PC-9 (cell line): ENCODE measurements around the gene BAIAP2. TPM values are rescaled to one million over a fixed set of nuclear protein-coding genes. Genes with fewer than 3 reads are reported as not detected.
"Not testable (repeated sequence)": the region's sequence is repeated elsewhere in the genome, so short reads cannot be mapped to it uniquely, and the experiment has no call there.

ENCODE experiments used
- BruUV-seq: library from RNA; stranded (reverse); fragments of 400-500 nt; replicated peaks from 2 replicates; lab custom pipeline; 2021; lab: Mats Ljungman, UMichigan
- CTCF ChIA-PET: fragments of 300-600 bp; sonication (Branson Sonifier 250); formaldehyde crosslinking; loops from one replicate; lab custom pipeline; 2022; ENCODE audit warnings: antibody characterized with exemption; lab: Charles Lee
- POLR2A ChIA-PET: fragments of 300-600 bp; sonication (Branson Sonifier 250); formaldehyde crosslinking; loops from one replicate; lab custom pipeline; 2022; ENCODE audit warnings: antibody characterized with exemption; ENCODE audit not compliant: unreplicated experiment; lab: Charles Lee
- DNase-seq, 2 experiments: peaks; one replicate each; pipeline versions ENCODE4 v3.0.0 to v3.0.0-alpha.2; 2015 to 2022; ENCODE audit warnings: mixed read lengths in 1 of 2
- H2AFZ ChIP-seq: fragments of 200-600 bp; sonication (generic); 2 replicates; pipeline ENCODE4 v1.8.1; 2017; ENCODE audit warnings: antibody characterized with exemption
- H3F3A ChIP-seq: fragments of 200-600 bp; sonication (generic); 2 replicates; pipeline ENCODE4 v1.8.1; 2017; ENCODE audit warnings: antibody characterized with exemption, mild to moderate bottlenecking, low read depth; ENCODE audit not compliant: insufficient read depth
- H3K27ac ChIP-seq: fragments of 200-600 bp; sonication (generic); 2 replicates; pipeline ENCODE4 v1.6.1; 2016; ENCODE audit warnings: mixed run types
- H3K27me3 ChIP-seq: fragments of 200-600 bp; sonication (generic); 2 replicates; pipeline ENCODE4 v1.6.1; 2016; ENCODE audit warnings: low read depth, mixed run types; ENCODE audit not compliant: insufficient read depth
- H3K36me3 ChIP-seq: fragments of 200-600 bp; sonication (generic); 2 replicates; pipeline ENCODE4 v1.6.1; 2016; ENCODE audit warnings: low read depth, mixed run types
- H3K4me1 ChIP-seq: fragments of 200-600 bp; sonication (generic); replicated peaks from 2 replicates; pipeline ENCODE4 v1.6.1; 2016; ENCODE audit warnings: mixed run types; ENCODE audit not compliant: insufficient read depth
- H3K4me2 ChIP-seq: fragments of 200-600 bp; sonication (generic); 2 replicates; pipeline ENCODE4 v1.6.1; 2017; ENCODE audit warnings: mixed run types
- H3K4me3 ChIP-seq: fragments of 200-600 bp; sonication (generic); 2 replicates; pipeline ENCODE4 v1.6.1; 2016; ENCODE audit warnings: mixed run types
- H3K79me2 ChIP-seq: fragments of 200-600 bp; sonication (generic); 2 replicates; pipeline ENCODE4 v1.6.1; 2017; ENCODE audit warnings: low read depth, mixed run types
- H3K9me2 ChIP-seq: fragments of 200-600 bp; sonication (generic); 2 replicates; pipeline ENCODE4 v1.8.1; 2017; ENCODE audit warnings: mild to moderate bottlenecking; ENCODE audit not compliant: insufficient read depth
- H3K9me3 ChIP-seq: fragments of 200-600 bp; sonication (generic); 2 replicates; pipeline ENCODE4 v1.8.1; 2016; ENCODE audit warnings: low read depth; ENCODE audit not compliant: insufficient read depth
- H4K20me1 ChIP-seq: fragments of 200-600 bp; sonication (generic); 2 replicates; pipeline ENCODE4 v1.8.1; 2017; ENCODE audit not compliant: insufficient read depth
- CTCF ChIP-seq: fragments of 200-600 bp; sonication (generic); conservative IDR thresholded peaks from 2 replicates; pipeline ENCODE4 v1.6.1; 2017; ENCODE audit warnings: mixed run types, antibody characterized with exemption, mild to moderate bottlenecking, moderate library complexity
- EZH2 ChIP-seq: fragments of 200-600 bp; sonication (generic); IDR thresholded peaks from 2 replicates; pipeline ENCODE4 v1.8.0; 2017; ENCODE audit warnings: antibody characterized with exemption, low read depth
- intact Hi-C: fragments of 100-400 bp; cut with micrococcal nuclease; formaldehyde crosslinking; loops from one replicate; pipeline ENCODE4 v1.10.0; 2022; ENCODE audit not compliant: unreplicated experiment
- total RNA-seq: library from RNA; stranded (reverse); gene quantifications from 2 replicates; pipeline ENCODE4 v1.2.3, GENCODE V29; 2021

Gene BAIAP2
- total RNA-seq, 1 experiment from 2014 or later, result 125 TPM

GRCh38 chr17:81016575-81016974, 18.4 kb upstream of the BAIAP2 start:
- H3K9me3 ChIP-seq, result no peaks in the 10 kb centered on the region
- ChIA-PET CTCF (no interaction called here), POLR2A (no interaction called here)
- H3K27ac ChIP-seq, result no peak overlapping the region
- H3K9me2 ChIP-seq, result no peaks in the 10 kb centered on the region
- DNase-seq, result no peak
- no peaks in the 10 kb centered on the region for H3K36me3 ChIP-seq
- no peak overlapping the region for H2AFZ ChIP-seq
- H3F3A ChIP-seq, result no peaks in the 10 kb centered on the region
- no peak overlapping the region for H3K4me3 ChIP-seq
- no peaks in the 10 kb centered on the region for H3K27me3 ChIP-seq
- no peak overlapping the region for H3K4me2 ChIP-seq
- no peaks in the 10 kb centered on the region for H4K20me1 ChIP-seq
- no TSS peak for BruUV-seq
- H3K4me1 ChIP-seq, result no peaks in the 10 kb centered on the region
- TF ChIP-seq CTCF (no peak), EZH2 (no peak)
- no peaks in the 10 kb centered on the region for H3K79me2 ChIP-seq
- intact Hi-C loops, result no loop called here

- DNase-seq, H3K9me3 ChIP-seq, CTCF ChIA-PET, BruUV-seq, intact Hi-C loops, H2AFZ ChIP-seq, POLR2A ChIA-PET, H3K4me3 ChIP-seq, H3K4me1 ChIP-seq, H4K20me1 ChIP-seq, H3K27ac ChIP-seq, H3K9me2 ChIP-seq, H3K36me3 ChIP-seq, H3F3A ChIP-seq, H3K4me2 ChIP-seq, H3K79me2 ChIP-seq, H3K27me3 ChIP-seq: not testable (repeated sequence)
Measured at GRCh38 chr17:81017330-81017729, 17.6 kb upstream of the BAIAP2 start.

- ChIA-PET CTCF (interaction anchor here (0.6 kb wide), 1 partner anchor 29 kb away, joined by 3 read pairs; no protein-coding TSS in a partner anchor), POLR2A (no interaction called here)
- BruUV-seq, result no TSS peak
- H3K79me2 ChIP-seq, result no peaks in the 10 kb centered on the region
- TF ChIP-seq CTCF, result no peak
- no peak for TF ChIP-seq EZH2
- no peak overlapping the region for H3K4me3 ChIP-seq
- no peaks in the 10 kb centered on the region for H3K36me3 ChIP-seq
- intact Hi-C loops, result no loop called here
- no peaks in the 10 kb centered on the region for H3K9me3 ChIP-seq
- no peaks in the 10 kb centered on the region for H3F3A ChIP-seq
- H3K4me1 ChIP-seq, result no peaks in the 10 kb centered on the region
- H3K27me3 ChIP-seq, result no peaks in the 10 kb centered on the region
- no peaks in the 10 kb centered on the region for H3K9me2 ChIP-seq
- no peak for DNase-seq
- no peaks in the 10 kb centered on the region for H4K20me1 ChIP-seq
- no peak overlapping the region for H3K4me2 ChIP-seq
- H2AFZ ChIP-seq, result no peak overlapping the region
- no peak overlapping the region for H3K27ac ChIP-seq
Measured at GRCh38 chr17:81018044-81018802, 16.7 kb upstream of the BAIAP2 start.
